NCI-H510A (cell line): Measurements from ENCODE around the gene PERP.
"Not testable (repeated sequence)": the region's sequence is repeated elsewhere in the genome, so short reads cannot be mapped to it uniquely, and the experiment has no call there.

ENCODE experiments used
- DNase-seq: peaks from one replicate; lab custom pipeline; 2025; lab: John Stamatoyannopoulos, UW

The PERP gene

GRCh38 chr6:138105446-138105845 is 1.8 kb downstream of the PERP start:
- no peak for DNase-seq

DNA sequence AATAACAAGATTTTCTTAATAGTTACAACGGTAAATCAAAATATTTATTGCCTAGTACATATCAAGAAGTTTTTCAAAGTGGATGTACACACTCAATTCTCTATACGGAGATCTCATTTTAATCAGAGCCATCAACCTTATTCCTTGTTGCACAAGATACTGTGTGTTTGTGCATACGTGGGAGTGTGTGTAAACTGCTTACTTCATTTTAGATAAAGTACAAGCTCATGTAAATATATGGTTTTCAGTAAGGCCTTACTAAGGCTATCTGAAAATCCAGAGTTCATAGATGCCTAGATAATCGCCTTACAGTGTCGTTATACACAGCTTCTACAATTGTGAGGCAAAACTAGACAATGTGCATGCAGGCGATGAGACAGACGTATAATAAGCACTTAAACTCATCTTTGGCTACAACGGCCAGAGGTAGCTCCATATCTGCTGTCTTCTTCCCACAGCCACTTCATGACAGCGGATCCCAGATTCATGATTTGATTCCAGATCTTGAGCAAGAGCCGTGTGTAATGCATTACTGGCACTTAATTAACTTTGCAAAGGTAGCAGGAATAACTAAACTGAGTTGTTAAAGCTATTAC is 2.5 kb downstream of the PERP start:
- DNase-seq, result no peak

GRCh38 chr6:138103871-138104270 is 3.3 kb downstream of the PERP start:
- no peak for DNase-seq

DNA sequence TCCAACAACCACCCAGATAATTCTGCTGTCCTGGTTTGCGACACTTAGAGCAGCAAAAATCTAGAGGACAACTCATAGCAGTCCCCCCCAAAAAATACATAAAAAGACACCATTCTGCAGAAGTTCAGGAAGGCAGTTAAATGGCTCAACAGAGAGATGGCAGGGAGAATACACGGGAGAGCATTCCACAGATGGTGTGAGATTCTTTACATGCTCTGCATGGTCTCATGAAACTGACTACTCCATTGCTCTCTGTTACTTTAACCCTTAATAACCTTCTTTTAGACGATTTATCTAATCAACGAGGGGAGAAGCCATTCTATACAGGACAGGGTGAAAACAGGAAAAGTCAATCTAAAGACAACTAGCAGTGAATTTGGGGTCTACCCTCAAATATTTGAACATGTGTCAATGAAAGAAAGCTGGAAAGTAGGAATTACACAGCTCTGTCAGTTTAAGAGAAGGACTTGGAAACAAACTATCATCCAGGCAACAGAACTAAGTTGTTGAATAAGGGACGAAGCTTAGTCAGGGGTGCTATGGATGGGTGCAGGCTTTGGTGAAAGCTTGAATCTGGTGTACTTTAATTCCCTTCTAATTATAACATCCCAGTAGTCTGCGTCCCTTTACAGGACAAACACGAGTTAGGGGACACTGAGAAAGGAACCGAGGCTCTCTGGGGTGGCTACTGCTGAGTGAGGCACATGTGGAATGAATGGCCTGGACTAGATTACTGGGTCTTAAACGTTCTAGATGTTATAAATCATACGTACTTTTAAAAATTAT is 5.1 kb downstream of the PERP start:
- no peak for DNase-seq

GRCh38 chr6:138099832-138100231 is 7.4 kb downstream of the PERP start:
- DNase-seq, result no peak

GRCh38 chr6:138098306-138098705 is 8.9 kb downstream of the PERP start:
- no peak for DNase-seq

DNA sequence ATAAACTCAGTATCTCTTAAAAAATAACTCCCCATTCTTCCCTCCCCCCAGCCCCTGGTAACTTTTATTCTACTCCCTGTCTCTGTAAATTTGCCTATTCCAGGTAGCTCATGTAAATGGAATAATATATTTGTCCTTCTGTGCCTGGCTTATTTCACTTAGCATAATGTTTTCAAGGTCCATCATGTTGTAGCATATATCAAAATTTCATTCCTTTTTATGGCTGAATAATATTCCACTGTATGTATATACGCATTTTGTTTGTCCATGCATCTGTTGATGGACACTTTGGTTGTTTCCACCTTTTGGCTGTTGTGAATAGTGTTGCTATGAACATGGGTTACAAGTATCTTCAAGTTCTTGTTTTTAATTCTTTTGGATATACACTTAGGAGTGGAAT is 13.0 kb downstream of the PERP start:
- DNase-seq, result no peak

DNA sequence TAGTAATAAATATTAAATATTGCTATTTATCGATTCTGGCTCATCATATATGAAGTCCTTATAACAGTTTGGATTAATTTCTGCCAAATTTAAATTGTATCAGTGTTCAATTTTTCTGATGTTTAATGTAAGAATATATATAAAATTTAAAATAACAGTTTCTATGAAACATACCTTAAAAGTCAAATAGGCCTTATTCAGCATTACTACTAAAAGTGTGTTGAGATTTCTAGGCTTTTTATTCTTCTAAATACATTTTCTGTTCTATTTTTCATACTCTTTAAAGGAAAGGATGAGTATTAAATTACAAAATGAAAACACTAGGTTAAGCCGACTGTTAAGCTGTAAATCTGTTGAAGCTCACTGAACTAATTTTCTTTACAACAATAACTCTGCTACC is 13.6 kb downstream of the PERP start:
- DNase-seq, result no peak

DNA sequence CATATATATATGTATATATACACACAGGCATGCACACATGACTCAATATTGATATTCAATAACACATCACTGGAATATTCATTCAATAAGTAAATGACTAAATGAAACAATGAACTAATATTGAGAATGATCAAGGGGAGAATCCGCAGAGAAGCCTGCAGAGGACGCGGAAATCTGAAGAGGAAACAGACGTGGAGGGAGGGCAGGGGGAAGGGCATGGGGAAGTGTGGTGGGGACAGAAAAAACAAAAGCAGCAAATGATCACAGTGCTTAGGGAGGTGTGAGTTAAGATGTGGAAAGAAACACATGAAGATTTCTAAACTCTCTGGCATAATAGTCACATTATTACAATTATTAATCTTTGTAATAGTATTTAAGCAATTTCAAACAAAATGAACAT is 14.5 kb downstream of the PERP start:
- no peak for DNase-seq

GRCh38 chr6:138089325-138089724 is 17.9 kb downstream of the PERP start:
- no peak for DNase-seq

- no peak for DNase-seq
These were observed 18.9 kb downstream of the PERP start for GRCh38 chr6:138088326-138088762.

DNA sequence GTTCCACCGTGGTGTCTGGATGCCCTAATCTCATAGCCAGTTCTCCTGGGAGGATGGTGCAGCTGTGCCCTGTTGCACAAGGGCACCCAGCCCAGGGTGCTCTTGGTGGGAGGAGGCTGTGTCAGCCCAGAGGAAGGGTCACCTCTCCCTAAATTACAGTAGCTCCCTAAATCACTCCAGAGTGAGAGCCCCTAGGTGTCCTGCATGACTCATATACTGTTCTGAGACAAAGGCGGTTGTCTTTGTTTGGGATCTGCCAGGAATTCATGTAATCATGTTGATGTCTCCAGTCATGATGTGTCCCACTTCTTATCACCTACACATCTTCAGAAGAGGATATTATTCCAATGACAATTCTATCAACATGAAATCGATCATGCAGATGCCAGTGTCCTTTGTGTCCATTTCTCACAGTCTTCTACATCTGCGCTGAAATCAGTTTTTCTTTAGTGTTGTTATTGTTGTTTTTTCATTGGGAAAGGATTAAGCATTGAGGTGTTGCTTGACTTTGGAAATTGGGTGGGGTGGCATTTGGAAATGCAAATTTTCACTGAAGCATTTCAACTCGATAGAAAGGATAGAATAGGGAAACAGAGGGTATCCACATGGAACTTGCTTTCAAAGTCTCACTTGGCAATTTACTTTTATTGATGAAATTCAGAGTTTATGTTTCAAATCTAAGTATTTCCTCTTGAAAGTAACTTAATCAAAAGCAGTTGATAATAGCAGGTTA is 19.5 kb downstream of the PERP start:
- no peak for DNase-seq

DNA sequence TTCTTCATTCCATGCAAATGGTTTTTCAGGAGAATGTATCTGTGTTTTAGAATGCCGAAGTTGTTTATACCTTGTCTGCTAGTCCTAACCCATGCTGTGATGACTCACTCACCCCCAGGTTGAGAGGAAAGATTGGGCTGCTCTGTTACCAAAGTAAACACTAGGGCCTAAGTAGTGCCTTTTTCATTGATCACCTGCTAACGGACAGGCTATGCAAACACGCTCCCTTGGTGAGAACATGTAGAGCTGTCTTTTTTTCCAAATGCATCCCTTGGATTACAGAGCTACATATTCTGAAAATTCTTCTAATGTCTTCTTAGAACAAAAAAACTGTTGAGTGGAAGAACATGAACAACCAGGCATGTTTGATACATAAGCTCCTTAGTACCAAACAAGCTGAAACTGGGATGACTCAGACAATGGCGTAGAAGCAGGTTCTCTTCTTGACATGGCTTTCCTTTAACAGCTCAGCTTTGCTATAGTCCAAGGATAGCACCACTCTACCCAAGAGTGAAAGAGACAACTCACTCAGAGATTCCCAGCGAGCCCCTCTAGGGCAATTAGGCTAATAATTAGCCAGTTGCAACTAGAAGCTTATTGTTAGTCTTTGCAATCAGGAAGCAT is 20.5 kb downstream of the PERP start:
- DNase-seq, result peak; percentile 64

DNA sequence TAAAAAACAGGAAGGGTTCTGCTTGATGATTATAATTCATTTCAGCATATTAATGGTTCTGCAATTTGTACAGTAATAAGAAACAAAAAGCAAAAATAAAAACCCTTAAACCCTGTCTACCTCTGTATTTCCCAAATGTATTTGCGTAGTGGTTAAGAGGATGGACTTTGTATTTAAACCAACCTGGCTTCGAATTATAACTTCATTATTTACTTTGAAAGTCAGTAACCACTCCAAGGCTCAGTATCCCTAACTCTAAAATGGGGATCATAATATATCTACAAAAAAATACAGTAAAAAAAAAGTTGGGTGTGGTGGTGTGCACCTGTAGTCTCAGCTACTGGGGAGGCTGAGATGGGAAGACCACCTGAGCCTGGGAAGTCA is 21.4 kb downstream of the PERP start:
- no peak for DNase-seq

- no peak for DNase-seq
These were observed 22.0 kb downstream of the PERP start for GRCh38 chr6:138084904-138085838.

GRCh38 chr6:138082232-138082631 is 25.0 kb downstream of the PERP start:
- DNase-seq, result no peak

GRCh38 chr6:138079556-138079955 is 27.7 kb downstream of the PERP start:
- not testable (repeated sequence) for DNase-seq

DNA sequence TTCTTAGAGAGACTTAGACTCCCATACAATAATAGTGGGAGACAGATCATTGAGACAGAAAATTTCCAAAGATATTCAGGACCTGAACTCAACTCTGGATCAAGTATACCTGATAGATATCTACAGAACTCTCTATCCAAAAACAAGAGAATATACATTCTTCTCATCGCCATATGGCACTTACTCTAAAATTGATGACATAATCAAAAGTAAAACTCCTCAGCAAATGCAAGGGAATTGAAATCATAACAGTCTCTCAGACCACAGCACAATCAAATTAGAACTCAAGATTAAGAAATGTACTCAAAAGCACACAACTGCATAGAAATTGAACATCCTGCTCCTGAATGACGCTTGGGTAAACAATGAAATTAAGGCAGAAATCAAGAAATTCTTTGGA is 28.7 kb downstream of the PERP start:
- DNase-seq, result no peak

GRCh38 chr6:138073264-138073663 is 34.0 kb downstream of the PERP start:
- DNase-seq, result no peak

DNA sequence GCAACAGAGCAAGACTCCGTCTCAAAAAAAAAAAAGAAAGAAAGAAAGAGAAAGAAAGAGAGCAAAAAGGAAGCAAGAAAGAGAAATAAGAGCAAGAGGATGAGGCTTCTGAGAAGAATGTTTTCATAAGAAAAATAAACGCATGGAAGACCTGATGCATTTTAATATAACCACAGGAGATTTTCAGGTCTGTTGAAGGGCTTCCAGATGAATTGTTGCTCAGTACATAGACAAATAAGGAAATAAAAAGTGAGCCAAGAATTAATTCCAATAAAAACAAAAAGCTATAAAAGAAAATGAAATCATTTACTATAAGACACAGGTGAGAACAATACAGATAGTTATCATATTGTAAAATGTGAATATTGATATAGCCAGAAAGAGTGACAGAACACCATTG is 43.5 kb downstream of the PERP start:
- no peak for DNase-seq

GRCh38 chr6:138054982-138055381 is 52.2 kb downstream of the PERP start:
- DNase-seq, result no peak

DNA sequence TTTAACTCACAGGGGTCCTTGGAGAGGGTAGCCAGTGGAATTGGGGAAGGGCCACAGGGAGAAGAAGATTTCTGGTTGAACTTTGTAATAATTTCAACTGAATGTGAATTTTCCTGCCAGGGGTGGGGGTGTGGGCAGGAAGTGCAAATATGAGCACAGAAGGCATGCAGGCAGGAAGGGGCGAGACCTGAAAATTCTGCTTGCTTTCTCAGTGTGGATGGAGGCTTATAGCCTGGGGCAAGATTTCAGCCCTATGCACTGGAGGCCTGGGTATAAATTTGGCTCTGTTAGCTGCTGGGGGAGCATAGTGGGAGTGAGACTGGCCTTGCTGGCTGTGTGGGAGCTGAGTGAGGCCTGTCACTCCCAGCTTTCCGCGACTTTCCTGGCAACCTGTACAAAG is 54.4 kb downstream of the PERP start:
- DNase-seq, result no peak
